Endodermal cell (in vitro differentiated cells): ENCODE measurements around the gene CYB5R2. TPM values are rescaled to one million over a fixed set of nuclear protein-coding genes. Genes with fewer than 3 reads are reported as not detected.

Experiments
- DNase-seq: peaks from one replicate; pipeline ENCODE4 v3.0.0-alpha.2; 2017
- H3K27ac ChIP-seq: 2 replicates; pipeline ENCODE4 v1.5.1; 2013; ENCODE audit warnings: mild to moderate bottlenecking, low read depth, low read length, moderate library complexity
- H3K27me3 ChIP-seq: 2 replicates; pipeline ENCODE4 v1.6.1; 2013; ENCODE audit warnings: mild to moderate bottlenecking, low read length, moderate library complexity; ENCODE audit not compliant: insufficient read depth, control insufficient read depth, poor library complexity, severe bottlenecking
- H3K36me3 ChIP-seq: 2 replicates; pipeline ENCODE4 v1.7.0; 2013; ENCODE audit warnings: mild to moderate bottlenecking, low read length, moderate library complexity; ENCODE audit not compliant: control insufficient read depth, insufficient read depth
- H3K4me1 ChIP-seq: one replicate; pipeline ENCODE4 v1.7.0; 2013; ENCODE audit warnings: low read length; ENCODE audit not compliant: control insufficient read depth, insufficient read depth
- H3K4me3 ChIP-seq: 2 replicates; pipeline ENCODE4 v1.5.1; 2013; ENCODE audit warnings: mild to moderate bottlenecking, low read length, moderate library complexity
- H3K9ac ChIP-seq: 2 replicates; pipeline ENCODE4 v1.6.1; 2013; ENCODE audit warnings: mild to moderate bottlenecking, low read length, moderate library complexity; ENCODE audit not compliant: poor library complexity, severe bottlenecking; ENCODE audit errors: extremely low read depth
- H3K9me3 ChIP-seq: 2 replicates; pipeline ENCODE4 v1.6.1; 2013; ENCODE audit warnings: mild to moderate bottlenecking, low read length, moderate library complexity; ENCODE audit not compliant: control insufficient read depth
- H3K27ac Mint-ChIP-seq: 2 replicates; pipeline ENCODE4 v1.8.0; 2020; ENCODE audit warnings: mixed read lengths
- H3K27me3 Mint-ChIP-seq: 2 replicates; pipeline ENCODE4 v1.8.0; 2021; ENCODE audit warnings: mild to moderate bottlenecking, mixed read lengths; ENCODE audit not compliant: insufficient read depth
- H3K36me3 Mint-ChIP-seq: 2 replicates; pipeline ENCODE4 v1.8.0; 2020; ENCODE audit warnings: low read depth, mixed read lengths
- H3K4me1 Mint-ChIP-seq: 2 replicates; pipeline ENCODE4 v1.8.0; 2020; ENCODE audit warnings: mixed read lengths
- H3K4me3 Mint-ChIP-seq: 2 replicates; pipeline ENCODE4 v1.8.0; 2020; ENCODE audit warnings: mild to moderate bottlenecking, moderate library complexity, mixed read lengths
- H3K9me3 Mint-ChIP-seq: 2 replicates; pipeline ENCODE4 v1.8.0; 2020; ENCODE audit warnings: mild to moderate bottlenecking, mixed read lengths
- WGBS, 2 experiments: methylation state at CpG; one replicate each; pipeline versions ENCODE4 v1.1.5 to v1.1.7; 2013; ENCODE audit warnings: missing lambda C conversion rate in 2 of 2, mixed read lengths in 1 of 2; ENCODE audit not compliant: insufficient coverage in 1 of 2, insufficient read length in 1 of 2; 5-methylcytosine and 5-hydroxymethylcytosine counted together
- total RNA-seq, 2 donors: library from RNA; stranded (reverse); fragmentation: NEBNext Ultra II Directional in 1 of 2; extraction: Animal tissue kit (Norgen Biotek cat#: 25700) in 1 of 2; gene quantifications; 2 replicates in 1 of 2; 3 replicates in 1 of 2; pipeline ENCODE4 v1.2.1, GENCODE V29; 2021
- TF ChIP-seq, protein P1 (sequence below): fragments of 200-600 bp; sonication (generic); conservative IDR thresholded peaks from 2 replicates; pipeline ENCODE4 v1.5.0; 2021; ENCODE audit warnings: antibody characterized with exemption, mild to moderate bottlenecking

The CYB5R2 gene
- total RNA-seq, 2 donors from 2014 or later: 31.7 to 51.9 TPM

DNA sequence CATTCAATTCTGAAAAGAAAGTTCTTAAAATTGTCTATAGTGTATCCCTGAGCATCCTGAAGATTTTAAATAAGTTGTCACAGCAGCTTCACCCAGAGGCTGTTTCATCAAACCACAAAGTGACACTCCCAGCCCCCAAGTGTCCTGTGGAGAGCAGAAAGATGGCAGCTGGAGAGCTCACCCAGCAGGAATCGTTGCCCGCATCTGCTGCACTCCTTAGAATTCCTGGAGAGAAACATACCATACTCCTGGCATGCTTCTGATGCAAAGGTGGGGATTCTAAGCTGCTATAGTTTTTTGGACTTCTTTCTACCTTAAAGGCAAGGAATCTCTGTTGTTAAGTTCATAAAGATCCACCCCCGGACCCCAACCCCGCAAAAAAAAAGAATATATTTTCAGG, 13.5 kb upstream of the CYB5R2 start:
- Histone ChIP-seq H3K9me3 (no peaks in the 10 kb centered on the region), H3K4me1 (no peaks in the 10 kb centered on the region), H3K9ac (no peak overlapping the region), H3K4me3 (no peak overlapping the region), H3K27me3 (no peaks in the 10 kb centered on the region), H3K36me3 (peaks cover 46% of the 10 kb centered on the region), H3K27ac (no peak overlapping the region)
- TF ChIP-seq, protein P1, sequence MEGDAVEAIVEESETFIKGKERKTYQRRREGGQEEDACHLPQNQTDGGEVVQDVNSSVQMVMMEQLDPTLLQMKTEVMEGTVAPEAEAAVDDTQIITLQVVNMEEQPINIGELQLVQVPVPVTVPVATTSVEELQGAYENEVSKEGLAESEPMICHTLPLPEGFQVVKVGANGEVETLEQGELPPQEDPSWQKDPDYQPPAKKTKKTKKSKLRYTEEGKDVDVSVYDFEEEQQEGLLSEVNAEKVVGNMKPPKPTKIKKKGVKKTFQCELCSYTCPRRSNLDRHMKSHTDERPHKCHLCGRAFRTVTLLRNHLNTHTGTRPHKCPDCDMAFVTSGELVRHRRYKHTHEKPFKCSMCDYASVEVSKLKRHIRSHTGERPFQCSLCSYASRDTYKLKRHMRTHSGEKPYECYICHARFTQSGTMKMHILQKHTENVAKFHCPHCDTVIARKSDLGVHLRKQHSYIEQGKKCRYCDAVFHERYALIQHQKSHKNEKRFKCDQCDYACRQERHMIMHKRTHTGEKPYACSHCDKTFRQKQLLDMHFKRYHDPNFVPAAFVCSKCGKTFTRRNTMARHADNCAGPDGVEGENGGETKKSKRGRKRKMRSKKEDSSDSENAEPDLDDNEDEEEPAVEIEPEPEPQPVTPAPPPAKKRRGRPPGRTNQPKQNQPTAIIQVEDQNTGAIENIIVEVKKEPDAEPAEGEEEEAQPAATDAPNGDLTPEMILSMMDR: no peak
- Mint-ChIP-seq H3K4me3 (no peak overlapping the region), H3K27me3 (no peaks in the 10 kb centered on the region), H3K9me3 (no peaks in the 10 kb centered on the region), H3K36me3 (peaks cover 17% of the 10 kb centered on the region), H3K27ac (no peak overlapping the region), H3K4me1 (peaks cover 15% of the 10 kb centered on the region)
- DNase-seq: no peak
- 92% methylated on average over 4 of the region's 4 CpGs; no CpG with 5 or more reads in 1 of the 2 experiments for WGBS, 2 experiments

DNA sequence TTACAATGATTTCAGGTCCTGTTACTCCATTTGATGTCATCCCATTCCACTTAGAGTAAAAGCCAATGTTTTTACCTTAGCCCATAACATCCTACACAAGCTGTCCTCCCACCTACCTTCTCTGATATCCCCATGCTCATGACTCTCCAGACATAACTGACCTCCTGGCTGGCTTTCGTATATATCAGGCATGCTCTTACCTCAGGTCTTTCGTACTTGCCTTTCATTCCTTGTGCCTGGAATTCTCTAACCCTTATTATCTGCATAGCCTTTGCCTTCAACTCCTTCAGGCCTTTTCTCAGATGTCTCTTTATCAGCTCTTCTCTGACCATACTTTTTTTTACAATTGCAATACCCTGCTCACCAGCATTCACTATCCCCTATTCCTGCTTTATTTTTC, 10.3 kb upstream of the CYB5R2 start:
- Mint-ChIP-seq H3K36me3 (peaks cover 12% of the 10 kb centered on the region), H3K4me1 (peaks cover 20% of the 10 kb centered on the region), H3K9me3 (peaks cover 5% of the 10 kb centered on the region), H3K27me3 (no peaks in the 10 kb centered on the region), H3K4me3 (no peak overlapping the region), H3K27ac (no peak overlapping the region)
- WGBS, 2 experiments: 86 to 89% methylated on average over 2 of the region's 2 CpGs
- no peak for DNase-seq
- H3K9ac ChIP-seq: no peak overlapping the region
- peaks cover 16% of the 10 kb centered on the region for H3K36me3 ChIP-seq
- H3K27ac ChIP-seq: no peak overlapping the region
- no peak overlapping the region for H3K4me3 ChIP-seq
- no peaks in the 10 kb centered on the region for H3K4me1 ChIP-seq
- TF ChIP-seq, protein P1: no peak
- no peaks in the 10 kb centered on the region for H3K27me3 ChIP-seq
- no peaks in the 10 kb centered on the region for H3K9me3 ChIP-seq

DNA sequence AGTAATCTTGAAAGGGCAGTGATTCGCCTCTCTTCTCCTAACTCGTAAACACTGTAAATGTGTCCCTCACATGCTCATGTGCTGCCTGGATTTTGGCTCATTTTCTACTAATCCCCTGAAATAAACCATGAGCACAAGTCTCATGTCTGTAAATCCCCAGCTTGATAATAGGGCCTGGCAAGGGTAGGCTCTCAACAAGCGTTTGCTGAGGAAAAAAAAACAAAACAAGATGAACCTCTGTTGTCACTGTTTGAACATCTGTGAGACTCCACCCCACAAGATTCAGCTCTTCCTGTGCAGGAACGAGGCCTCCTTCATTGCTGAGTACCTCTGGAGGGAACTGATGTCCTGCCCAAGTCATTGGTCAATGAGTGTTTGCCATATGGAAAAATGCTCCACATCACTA, 4.5 kb upstream of the CYB5R2 start:
- Histone ChIP-seq H3K4me3 (no peak overlapping the region), H3K27me3 (no peaks in the 10 kb centered on the region), H3K36me3 (no peaks in the 10 kb centered on the region), H3K4me1 (peaks cover 7% of the 10 kb centered on the region), H3K27ac (no peak overlapping the region), H3K9me3 (no peaks in the 10 kb centered on the region), H3K9ac (no peak overlapping the region)
- Mint-ChIP-seq H3K27me3 (peaks cover 2% of the 10 kb centered on the region), H3K27ac (no peak overlapping the region), H3K9me3 (peaks cover 5% of the 10 kb centered on the region), H3K4me1 (peaks cover 34% of the 10 kb centered on the region), H3K36me3 (peaks cover 13% of the 10 kb centered on the region), H3K4me3 (no peak overlapping the region)
- WGBS, 2 experiments: 65 to 80% methylated on average over 4 of the region's 4 CpGs
- DNase-seq: no peak
- TF ChIP-seq, protein P1: no peak
